CD4-positive, alpha-beta T cell (primary cell): ENCODE results near the gene GPR176. TPM values are rescaled to one million over a fixed set of nuclear protein-coding genes. Genes with fewer than 3 reads are reported as not detected.

Experiments
- ATAC-seq: fragments of 200-7000 bp; cut with Tn5 transposase; one replicate; pipeline ENCODE4 v1.10.0; 2022; ENCODE audit warnings: mild to moderate bottlenecking; ENCODE audit not compliant: poor library complexity
- CTCF ChIA-PET: fragments of 350-600 bp; sonication (Branson Sonifier 250); formaldehyde crosslinking; loops from one replicate; lab custom pipeline; 2021; ENCODE audit warnings: antibody characterized with exemption, inconsistent platforms; lab: Charles Lee
- POLR2A ChIA-PET: fragments of 350-600 bp; sonication (Branson Sonifier 250); formaldehyde crosslinking; loops from one replicate; lab custom pipeline; 2021; ENCODE audit warnings: antibody characterized with exemption, inconsistent platforms; lab: Charles Lee
- DNase-seq, 14 experiments: peaks; one replicate each; pipeline ENCODE4 v3.0.0-alpha.2; 2013 to 2020; ENCODE audit warnings: mixed read lengths in 2 of 14
- H3K27ac ChIP-seq, 2 donors: one replicate each; pipeline versions ENCODE4 v1.5.1 to v1.7.0; 2013; ENCODE audit warnings: low read length in 2 of 2, low read depth in 1 of 2, mild to moderate bottlenecking in 1 of 2
- H3K27me3 ChIP-seq, 2 experiments: 1 replicate in 1 of 2; 2 replicates in 1 of 2; pipeline versions ENCODE4 v1.6.1 to v1.7.0; 2013; ENCODE audit warnings: low read length in 2 of 2, control low read depth in 1 of 2, mild to moderate bottlenecking in 1 of 2, moderate library complexity in 1 of 2; ENCODE audit not compliant: insufficient read depth in 2 of 2, control insufficient read depth in 1 of 2
- H3K36me3 ChIP-seq: one replicate; pipeline ENCODE4 v1.6.1; 2013; ENCODE audit warnings: low read length, control low read depth; ENCODE audit not compliant: insufficient read depth
- H3K4me1 ChIP-seq: one replicate; pipeline ENCODE4 v1.6.1; 2013; ENCODE audit warnings: low read length, control low read depth; ENCODE audit not compliant: insufficient read depth
- H3K4me3 ChIP-seq: one replicate; pipeline ENCODE4 v1.5.1; 2013; ENCODE audit warnings: mild to moderate bottlenecking, low read length, moderate library complexity
- H3K9me3 ChIP-seq, 2 experiments: 1 replicate in 1 of 2; 2 replicates in 1 of 2; pipeline versions ENCODE4 v1.6.1 to v1.7.0; 2013; ENCODE audit warnings: low read length in 2 of 2, mild to moderate bottlenecking in 2 of 2, control low read depth in 1 of 2, moderate library complexity in 1 of 2; ENCODE audit not compliant: control insufficient read depth in 1 of 2, insufficient read depth in 1 of 2
- H3K27ac Mint-ChIP-seq: one replicate; pipeline ENCODE4 v1.8.0; 2020; ENCODE audit warnings: mixed read lengths
- H3K27me3 Mint-ChIP-seq: one replicate; pipeline ENCODE4 v1.8.0; 2021; ENCODE audit warnings: mixed read lengths
- H3K36me3 Mint-ChIP-seq: one replicate; pipeline ENCODE4 v1.8.0; 2021; ENCODE audit warnings: low read depth, mixed read lengths
- H3K4me1 Mint-ChIP-seq: one replicate; pipeline ENCODE4 v1.8.0; 2021; ENCODE audit warnings: low read depth, mixed read lengths
- H3K4me3 Mint-ChIP-seq: one replicate; pipeline ENCODE4 v1.8.0; 2020; ENCODE audit warnings: mild to moderate bottlenecking, mixed read lengths
- H3K9me3 Mint-ChIP-seq: one replicate; pipeline ENCODE4 v1.8.0; 2020; ENCODE audit warnings: mixed read lengths
- intact Hi-C, 2 experiments: fragments of 100-400 bp; cut with DNase I in 1 of 2; cut with micrococcal nuclease in 1 of 2; formaldehyde crosslinking; loops; one replicate each; pipeline versions ENCODE4 v1.15.1 to v1.9.0; 2023 to 2025; cut with DNase I, micrococcal nuclease
- total RNA-seq, 174 experiments: library from RNA in 2 of 174; stranded (reverse) in 2 of 174; gene quantifications; one replicate each; pipeline ENCODE4 v1.2.3 and lab custom pipeline; 2021 to 2026
- TF ChIP-seq, protein P1 (sequence below): fragments of 200-600 bp; IDR thresholded peaks from one replicate; pipeline ENCODE4 v1.8.0; 2022; ENCODE audit warnings: antibody characterized with exemption, mild to moderate bottlenecking

The GPR176 gene
- total RNA-seq, 2 experiments from 2014 or later = not detected

DNA sequence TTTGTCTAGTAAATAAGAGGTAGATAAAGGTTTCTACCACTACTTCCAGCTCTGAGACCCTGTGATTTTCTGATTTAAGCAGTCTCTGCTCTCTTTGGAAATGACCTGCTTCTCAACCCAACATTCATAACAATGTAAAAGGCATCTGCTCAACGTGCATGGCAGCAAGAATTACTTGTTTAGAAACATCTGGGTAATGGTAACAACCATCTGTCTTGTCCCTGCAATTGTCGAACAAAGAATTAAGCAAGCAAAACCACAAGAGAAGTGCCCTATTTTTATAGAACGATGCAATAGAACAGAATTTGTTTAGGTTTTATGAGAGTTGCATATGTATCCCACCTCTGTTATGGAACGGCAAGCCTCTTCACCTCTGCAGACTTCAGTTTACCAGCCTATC is 130.3 kb downstream of the GPR176 start:
- ChIA-PET POLR2A (no interaction called here), CTCF (interaction anchor here (1.1 to 1.2 kb wide), 2 partner anchors 9 to 485 kb away, joined by 4 read pairs; no protein-coding TSS in a partner anchor)
- no peak for DNase-seq
- no peak overlapping the region for H3K4me3 ChIP-seq
- no peak overlapping the region for H3K4me3 Mint-ChIP-seq
- H3K36me3 Mint-ChIP-seq = no peaks in the 10 kb centered on the region
- intact Hi-C loops = loop anchor here (5.0 to 10.0 kb wide), 13 partner anchors 85 to 1337 kb away; partner anchors contain the start of genes BMF (in 1 of the 2), CCDC32 (in 1 of the 2), EIF2AK4 (in 1 of the 2) and FAM98B (in 1 of the 2)
- no peak overlapping the region for H3K27ac ChIP-seq
- no peaks in the 10 kb centered on the region for H3K9me3 Mint-ChIP-seq
- no peak for ATAC-seq
- H3K4me1 ChIP-seq = no peaks in the 10 kb centered on the region
- no peak overlapping the region for H3K27ac Mint-ChIP-seq
- TF ChIP-seq, protein P1, sequence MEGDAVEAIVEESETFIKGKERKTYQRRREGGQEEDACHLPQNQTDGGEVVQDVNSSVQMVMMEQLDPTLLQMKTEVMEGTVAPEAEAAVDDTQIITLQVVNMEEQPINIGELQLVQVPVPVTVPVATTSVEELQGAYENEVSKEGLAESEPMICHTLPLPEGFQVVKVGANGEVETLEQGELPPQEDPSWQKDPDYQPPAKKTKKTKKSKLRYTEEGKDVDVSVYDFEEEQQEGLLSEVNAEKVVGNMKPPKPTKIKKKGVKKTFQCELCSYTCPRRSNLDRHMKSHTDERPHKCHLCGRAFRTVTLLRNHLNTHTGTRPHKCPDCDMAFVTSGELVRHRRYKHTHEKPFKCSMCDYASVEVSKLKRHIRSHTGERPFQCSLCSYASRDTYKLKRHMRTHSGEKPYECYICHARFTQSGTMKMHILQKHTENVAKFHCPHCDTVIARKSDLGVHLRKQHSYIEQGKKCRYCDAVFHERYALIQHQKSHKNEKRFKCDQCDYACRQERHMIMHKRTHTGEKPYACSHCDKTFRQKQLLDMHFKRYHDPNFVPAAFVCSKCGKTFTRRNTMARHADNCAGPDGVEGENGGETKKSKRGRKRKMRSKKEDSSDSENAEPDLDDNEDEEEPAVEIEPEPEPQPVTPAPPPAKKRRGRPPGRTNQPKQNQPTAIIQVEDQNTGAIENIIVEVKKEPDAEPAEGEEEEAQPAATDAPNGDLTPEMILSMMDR = no peak
- H3K9me3 ChIP-seq = no peaks in the 10 kb centered on the region
- peaks cover 7% of the 10 kb centered on the region for H3K27me3 Mint-ChIP-seq
- H3K36me3 ChIP-seq = no peaks in the 10 kb centered on the region
- H3K4me1 Mint-ChIP-seq = peaks cover 16% of the 10 kb centered on the region
- H3K27me3 ChIP-seq = no peaks in the 10 kb centered on the region

DNA sequence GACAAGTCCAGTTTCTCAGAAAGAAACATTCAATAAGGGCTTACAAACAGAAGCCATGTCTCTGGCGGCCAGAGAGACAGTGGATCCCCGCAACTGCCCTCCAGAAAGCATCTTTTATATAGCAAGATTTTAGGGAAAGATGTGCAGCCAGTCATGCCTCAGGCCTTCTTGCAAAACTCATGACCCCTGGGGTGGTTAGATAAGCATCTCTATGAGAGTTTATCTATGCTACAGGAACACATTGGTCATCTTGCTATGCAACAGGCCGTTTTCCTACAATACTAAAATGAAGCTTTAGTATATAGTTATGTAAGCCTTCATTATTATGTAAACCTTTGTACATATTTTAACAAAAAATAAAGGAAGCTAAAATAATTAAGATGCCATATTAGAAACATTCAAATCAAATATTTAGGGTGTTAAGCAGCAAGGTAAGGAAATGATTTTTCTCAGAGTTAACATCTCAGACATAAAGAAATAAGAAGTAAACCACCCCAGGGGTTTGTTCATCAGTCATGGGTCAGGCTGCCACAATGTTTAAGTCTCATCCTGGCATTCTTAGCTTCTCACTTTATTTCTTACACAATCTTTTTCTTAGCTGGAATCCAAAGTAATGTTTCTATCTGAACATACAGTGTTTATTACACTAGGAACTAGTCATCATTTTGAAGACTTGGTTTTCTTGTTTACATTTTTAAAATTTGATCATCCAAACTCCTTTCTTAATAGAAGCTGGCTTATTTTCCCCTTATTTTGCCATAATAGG is 131.1 kb downstream of the GPR176 start:
- no peak for DNase-seq
- intact Hi-C loops = loop anchor here (5.0 to 10.0 kb wide), 13 partner anchors 86 to 1337 kb away; partner anchors contain the start of genes BMF (in 1 of the 2), CCDC32 (in 1 of the 2), EIF2AK4 (in 1 of the 2) and FAM98B (in 1 of the 2)

DNA sequence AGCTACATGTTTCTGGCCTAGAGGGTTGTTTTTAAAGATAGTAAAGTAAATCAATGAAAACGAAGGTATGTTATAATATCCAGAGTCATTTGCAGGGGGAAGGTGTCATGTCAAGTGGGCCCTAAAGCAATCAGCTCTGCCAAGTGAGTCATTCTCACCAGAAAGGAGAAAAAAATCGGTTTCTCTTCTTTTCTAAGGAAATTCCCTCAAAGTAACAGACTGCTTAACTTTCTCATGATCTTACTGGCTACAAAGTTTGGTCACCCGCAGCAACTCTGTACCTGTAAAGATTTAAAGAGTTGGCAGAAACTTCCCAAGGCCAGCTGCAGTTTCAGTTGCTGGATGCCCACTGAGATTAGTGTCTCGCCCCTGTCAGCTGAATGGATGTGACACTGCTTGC is 132.0 kb downstream of the GPR176 start:
- H3K27me3 Mint-ChIP-seq = no peaks in the 10 kb centered on the region
- Histone ChIP-seq H3K9me3 (no peaks in the 10 kb centered on the region), H3K27ac (no peak overlapping the region), H3K4me3 (no peak overlapping the region), H3K27me3 (no peaks in the 10 kb centered on the region), H3K36me3 (no peaks in the 10 kb centered on the region), H3K4me1 (peaks cover 4% of the 10 kb centered on the region)
- H3K4me3 Mint-ChIP-seq = no peak overlapping the region
- no peaks in the 10 kb centered on the region for H3K9me3 Mint-ChIP-seq
- intact Hi-C loops = loop anchor here (5.0 to 10.0 kb wide), 13 partner anchors 87 to 1336 kb away; partner anchors contain the start of genes BMF (in 1 of the 2), CCDC32 (in 1 of the 2), EIF2AK4 (in 1 of the 2) and FAM98B (in 1 of the 2)
- no peak overlapping the region for H3K27ac Mint-ChIP-seq
- H3K4me1 Mint-ChIP-seq = peaks cover 33% of the 10 kb centered on the region
- peaks cover 1% of the 10 kb centered on the region for H3K36me3 Mint-ChIP-seq
- TF ChIP-seq, protein P1 = no peak
- ChIA-PET POLR2A (interaction anchor here (1.1 to 1.2 kb wide), 2 partner anchors 14 to 487 kb away, joined by 3 read pairs; no protein-coding TSS in a partner anchor), CTCF (no interaction called here)
- DNase-seq = no peak
- ATAC-seq = no peak

More for the DNA sequence above, 131.1 kb downstream of the GPR176 start:
- Mint-ChIP-seq H3K4me3 (no peak overlapping the region), H3K9me3 (no peaks in the 10 kb centered on the region), H3K27ac (no peak overlapping the region), H3K27me3 (peaks cover under 1% of the 10 kb centered on the region), H3K4me1 (peaks cover 24% of the 10 kb centered on the region), H3K36me3 (no peaks in the 10 kb centered on the region)
- H3K27ac ChIP-seq = no peak overlapping the region
- H3K27me3 ChIP-seq = no peaks in the 10 kb centered on the region
- H3K9me3 ChIP-seq = no peaks in the 10 kb centered on the region
- ChIA-PET POLR2A (no interaction called here), CTCF (interaction anchor here (1.1 to 1.2 kb wide), 2 partner anchors 10 to 486 kb away, joined by 4 read pairs; no protein-coding TSS in a partner anchor)
- no peak overlapping the region for H3K4me3 ChIP-seq
- ATAC-seq = no peak
- no peaks in the 10 kb centered on the region for H3K4me1 ChIP-seq
- H3K36me3 ChIP-seq = no peaks in the 10 kb centered on the region
- TF ChIP-seq, protein P1 = no peak
